Breast epithelium (tissue), 3 donors: ENCODE results near the gene ASB2.

Source experiments
- CTCF ChIP-seq, 3 donors: fragments of 450-650 bp; IDR thresholded peaks; one replicate each; pipeline ENCODE4 v1.5.1; 2016 to 2017; ENCODE audit warnings: antibody characterized with exemption in 3 of 3, mild to moderate bottlenecking in 3 of 3, moderate library complexity in 3 of 3
- POLR2A ChIP-seq: fragments of 450-650 bp; IDR thresholded peaks from one replicate; pipeline ENCODE4 v1.6.1; 2016; ENCODE audit warnings: antibody characterized with exemption, mild to moderate bottlenecking, moderate library complexity
- POLR2AphosphoS5 ChIP-seq, 3 donors: sonication (generic); formaldehyde crosslinking; IDR thresholded peaks; one replicate each; pipeline ENCODE4 v1.6.1; 2017; ENCODE audit warnings: antibody characterized with exemption in 3 of 3

GRCh38 chr14:93964281-93964680 lies 12.1 kb downstream of the ASB2 start:
- TF ChIP-seq POLR2A = no peak
- TF ChIP-seq POLR2AphosphoS5 (IDR thresholded peaks at IDR 0.05) = no peak
- no peak for TF ChIP-seq CTCF (IDR thresholded peaks at IDR 0.05)
